Measurements from ENCODE around the gene TNFSF12.

The TNFSF12 gene

DNA sequence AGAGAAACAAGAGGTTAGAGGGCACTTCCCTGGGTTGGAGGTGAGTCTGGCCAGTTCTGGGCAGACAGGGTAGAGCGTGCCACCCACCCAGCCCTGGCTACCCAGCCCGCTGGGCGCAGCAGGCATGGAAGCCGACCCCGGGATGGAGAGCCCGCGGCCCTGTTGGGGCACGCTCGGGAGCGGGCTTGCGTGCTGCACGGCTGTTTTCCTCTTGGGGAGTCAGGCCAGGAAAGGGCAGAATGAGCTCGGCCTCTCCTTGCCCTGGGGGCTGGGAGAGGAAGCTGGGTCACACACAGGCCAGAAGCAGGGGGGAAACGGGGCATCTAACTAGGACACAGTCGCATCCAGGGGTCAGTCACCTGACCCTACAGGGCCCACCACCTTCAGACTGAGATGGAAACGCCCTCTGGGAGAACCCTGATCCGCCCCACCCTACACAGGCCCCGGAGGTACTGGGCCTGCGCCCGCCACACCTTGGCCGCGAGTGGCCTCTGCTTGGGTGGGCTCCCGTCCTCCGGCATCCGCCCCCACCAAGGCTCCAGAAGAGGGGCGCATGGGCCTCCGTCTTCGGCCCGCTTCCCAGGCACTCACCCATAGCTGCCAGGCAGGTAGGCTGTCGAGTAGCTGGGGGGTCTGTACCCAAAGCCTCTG, 39.8 kb downstream of the TNFSF12 start:
- no peak for TF ChIP-seq POU6F1 (CRISPR knock-in tag; IDR thresholded peaks at IDR 0.05; ENCODE audit: borderline replicate concordance, low read depth)
- TF ChIP-seq, protein P1, sequence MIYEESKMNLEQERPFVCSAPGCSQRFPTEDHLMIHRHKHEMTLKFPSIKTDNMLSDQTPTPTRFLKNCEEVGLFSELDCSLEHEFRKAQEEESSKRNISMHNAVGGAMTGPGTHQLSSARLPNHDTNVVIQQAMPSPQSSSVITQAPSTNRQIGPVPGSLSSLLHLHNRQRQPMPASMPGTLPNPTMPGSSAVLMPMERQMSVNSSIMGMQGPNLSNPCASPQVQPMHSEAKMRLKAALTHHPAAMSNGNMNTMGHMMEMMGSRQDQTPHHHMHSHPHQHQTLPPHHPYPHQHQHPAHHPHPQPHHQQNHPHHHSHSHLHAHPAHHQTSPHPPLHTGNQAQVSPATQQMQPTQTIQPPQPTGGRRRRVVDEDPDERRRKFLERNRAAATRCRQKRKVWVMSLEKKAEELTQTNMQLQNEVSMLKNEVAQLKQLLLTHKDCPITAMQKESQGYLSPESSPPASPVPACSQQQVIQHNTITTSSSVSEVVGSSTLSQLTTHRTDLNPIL (CRISPR knock-in tag; IDR thresholded peaks at IDR 0.05; ENCODE audit: low read depth), result no peak
- ATAC-seq, result no peak

GRCh38 chr17:7589204-7589868, 40.5 kb downstream of the TNFSF12 start:
- ATAC-seq, result peak; percentile 78

GRCh38 chr17:7589891-7590691, 41.2 kb downstream of the TNFSF12 start, which contains the start of gene SOX15:
SOX15 (minus strand) TSS chr17:7590094; CDS start chr17:7589676, 418 bp downstream.
- TF ChIP-seq ZFP30 (CRISPR knock-in tag; IDR thresholded peaks at IDR 0.05) (no peak), PPARA (CRISPR knock-in tag; IDR thresholded peaks at IDR 0.05; ENCODE audit: borderline replicate concordance) (no peak), ZNF8 (CRISPR knock-in tag; IDR thresholded peaks at IDR 0.05) (no peak), GLIS3 (CRISPR knock-in tag; IDR thresholded peaks at IDR 0.05) (no peak), PATZ1 (CRISPR knock-in tag; IDR thresholded peaks at IDR 0.05; ENCODE audit: borderline replicate concordance) (no peak), SNAI2 (CRISPR knock-in tag; IDR thresholded peaks at IDR 0.05) (no peak), ESRRG (CRISPR knock-in tag; IDR thresholded peaks at IDR 0.05) (no peak), ARNTL (CRISPR knock-in tag; IDR thresholded peaks at IDR 0.05; ENCODE audit: borderline replicate concordance, low read depth) (no peak), ZNF70 (CRISPR knock-in tag; IDR thresholded peaks at IDR 0.05) (no peak)
- TF ChIP-seq, protein P2, sequence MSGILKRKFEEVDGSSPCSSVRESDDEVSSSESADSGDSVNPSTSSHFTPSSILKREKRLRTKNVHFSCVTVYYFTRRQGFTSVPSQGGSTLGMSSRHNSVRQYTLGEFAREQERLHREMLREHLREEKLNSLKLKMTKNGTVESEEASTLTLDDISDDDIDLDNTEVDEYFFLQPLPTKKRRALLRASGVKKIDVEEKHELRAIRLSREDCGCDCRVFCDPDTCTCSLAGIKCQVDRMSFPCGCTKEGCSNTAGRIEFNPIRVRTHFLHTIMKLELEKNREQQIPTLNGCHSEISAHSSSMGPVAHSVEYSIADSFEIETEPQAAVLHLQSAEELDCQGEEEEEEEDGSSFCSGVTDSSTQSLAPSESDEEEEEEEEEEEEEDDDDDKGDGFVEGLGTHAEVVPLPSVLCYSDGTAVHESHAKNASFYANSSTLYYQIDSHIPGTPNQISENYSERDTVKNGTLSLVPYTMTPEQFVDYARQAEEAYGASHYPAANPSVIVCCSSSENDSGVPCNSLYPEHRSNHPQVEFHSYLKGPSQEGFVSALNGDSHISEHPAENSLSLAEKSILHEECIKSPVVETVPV (CRISPR knock-in tag; IDR thresholded peaks at IDR 0.05), result no peak
- TF ChIP-seq, protein P1 (CRISPR knock-in tag; IDR thresholded peaks at IDR 0.05; ENCODE audit: low read depth), result no peak
- no peak for ATAC-seq

More at GRCh38 chr17:7589204-7589868, 40.5 kb downstream of the TNFSF12 start:
- TF ChIP-seq, protein P2 (CRISPR knock-in tag; IDR thresholded peaks at IDR 0.05), result no peak
- TF ChIP-seq SNAI2 (CRISPR knock-in tag; IDR thresholded peaks at IDR 0.05), result no peak
- no peak for TF ChIP-seq OSR1 (CRISPR knock-in tag; IDR thresholded peaks at IDR 0.05)
- TF ChIP-seq, protein P3, sequence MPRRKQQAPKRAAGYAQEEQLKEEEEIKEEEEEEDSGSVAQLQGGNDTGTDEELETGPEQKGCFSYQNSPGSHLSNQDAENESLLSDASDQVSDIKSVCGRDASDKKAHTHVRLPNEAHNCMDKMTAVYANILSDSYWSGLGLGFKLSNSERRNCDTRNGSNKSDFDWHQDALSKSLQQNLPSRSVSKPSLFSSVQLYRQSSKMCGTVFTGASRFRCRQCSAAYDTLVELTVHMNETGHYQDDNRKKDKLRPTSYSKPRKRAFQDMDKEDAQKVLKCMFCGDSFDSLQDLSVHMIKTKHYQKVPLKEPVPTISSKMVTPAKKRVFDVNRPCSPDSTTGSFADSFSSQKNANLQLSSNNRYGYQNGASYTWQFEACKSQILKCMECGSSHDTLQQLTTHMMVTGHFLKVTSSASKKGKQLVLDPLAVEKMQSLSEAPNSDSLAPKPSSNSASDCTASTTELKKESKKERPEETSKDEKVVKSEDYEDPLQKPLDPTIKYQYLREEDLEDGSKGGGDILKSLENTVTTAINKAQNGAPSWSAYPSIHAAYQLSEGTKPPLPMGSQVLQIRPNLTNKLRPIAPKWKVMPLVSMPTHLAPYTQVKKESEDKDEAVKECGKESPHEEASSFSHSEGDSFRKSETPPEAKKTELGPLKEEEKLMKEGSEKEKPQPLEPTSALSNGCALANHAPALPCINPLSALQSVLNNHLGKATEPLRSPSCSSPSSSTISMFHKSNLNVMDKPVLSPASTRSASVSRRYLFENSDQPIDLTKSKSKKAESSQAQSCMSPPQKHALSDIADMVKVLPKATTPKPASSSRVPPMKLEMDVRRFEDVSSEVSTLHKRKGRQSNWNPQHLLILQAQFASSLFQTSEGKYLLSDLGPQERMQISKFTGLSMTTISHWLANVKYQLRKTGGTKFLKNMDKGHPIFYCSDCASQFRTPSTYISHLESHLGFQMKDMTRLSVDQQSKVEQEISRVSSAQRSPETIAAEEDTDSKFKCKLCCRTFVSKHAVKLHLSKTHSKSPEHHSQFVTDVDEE (CRISPR knock-in tag; IDR thresholded peaks at IDR 0.05), result no peak
- no peak for TF ChIP-seq TOX (CRISPR knock-in tag; IDR thresholded peaks at IDR 0.05; ENCODE audit: borderline replicate concordance)
